MM.1S (cell line): ENCODE data around the gene OTULIN.

Experiments used
- DNase-seq: peaks from one replicate; pipeline ENCODE4 v3.0.0-alpha.2; 2015
- H2AFZ ChIP-seq: fragments of 300-600 bp; sonication (generic); 2 replicates; pipeline ENCODE4 v1.6.0; 2016; ENCODE audit warnings: antibody characterized with exemption, low read length
- H3F3A ChIP-seq: fragments of 300-600 bp; sonication (generic); 2 replicates; pipeline ENCODE4 v1.6.1; 2016; ENCODE audit warnings: mild to moderate bottlenecking, antibody characterized with exemption, low read length, moderate library complexity, mixed read lengths; ENCODE audit not compliant: insufficient read depth
- H3K27ac ChIP-seq: fragments of 300-600 bp; sonication (generic); 2 replicates; pipeline ENCODE4 v1.5.1; 2016; ENCODE audit warnings: mild to moderate bottlenecking, low read length
- H3K27me3 ChIP-seq: fragments of 300-600 bp; sonication (generic); replicated peaks from 2 replicates; pipeline ENCODE4 v1.6.0; 2016; ENCODE audit warnings: low read length; ENCODE audit not compliant: insufficient read depth
- H3K36me3 ChIP-seq: fragments of 300-600 bp; sonication (generic); replicated peaks from 2 replicates; pipeline ENCODE4 v1.6.1; 2016; ENCODE audit warnings: mild to moderate bottlenecking, low read length, mixed read lengths; ENCODE audit not compliant: insufficient read depth
- H3K4me1 ChIP-seq: fragments of 300-600 bp; sonication (generic); 2 replicates; pipeline ENCODE4 v1.6.1; 2016; ENCODE audit warnings: low read length, mixed read lengths
- H3K4me2 ChIP-seq: fragments of 300-600 bp; sonication (generic); 2 replicates; pipeline ENCODE4 v1.6.0; 2016; ENCODE audit warnings: low read depth, low read length
- H3K4me3 ChIP-seq: fragments of 300-600 bp; sonication (generic); 2 replicates; pipeline ENCODE4 v1.5.1; 2016; ENCODE audit warnings: low read length, mixed read lengths
- H3K79me2 ChIP-seq: fragments of 300-600 bp; sonication (generic); 2 replicates; pipeline ENCODE4 v1.6.1; 2016; ENCODE audit warnings: mixed run types, low read length, mixed read lengths
- H3K9ac ChIP-seq: fragments of 300-600 bp; sonication (generic); 2 replicates; pipeline ENCODE4 v1.6.1; 2016; ENCODE audit warnings: low read length, mixed read lengths
- H3K9me2 ChIP-seq: fragments of 300-600 bp; sonication (generic); replicated peaks from 2 replicates; pipeline ENCODE4 v1.6.1; 2016; ENCODE audit warnings: mild to moderate bottlenecking, low read length, mixed read lengths; ENCODE audit not compliant: insufficient read depth
- H3K9me3 ChIP-seq: fragments of 300-600 bp; sonication (generic); replicated peaks from 2 replicates; pipeline ENCODE4 v1.6.1; 2016; ENCODE audit warnings: mild to moderate bottlenecking, low read length, mixed read lengths; ENCODE audit not compliant: insufficient read depth
- H4K20me1 ChIP-seq: fragments of 300-600 bp; sonication (generic); 2 replicates; pipeline ENCODE4 v1.6.1; 2016; ENCODE audit warnings: mild to moderate bottlenecking, low read length, moderate library complexity, mixed read lengths; ENCODE audit not compliant: insufficient read depth
- CTCF ChIP-seq: fragments of 300-600 bp; sonication (generic); IDR thresholded peaks from 2 replicates; pipeline ENCODE4 v1.5.1; 2016; ENCODE audit warnings: antibody characterized with exemption, low read length, mixed read lengths
- EZH2 ChIP-seq: fragments of 300-600 bp; sonication (generic); optimal IDR thresholded peaks from 2 replicates; pipeline ENCODE3; 2017; ENCODE audit warnings: low read depth, mild to moderate bottlenecking, antibody characterized with exemption, low read length, mixed read lengths
- EZH2phosphoT487 ChIP-seq: fragments of 300-600 bp; sonication (generic); IDR thresholded peaks from 2 replicates; pipeline ENCODE4 v1.6.1; 2018; ENCODE audit warnings: antibody characterized with exemption, low read length

Gene OTULIN

DNA sequence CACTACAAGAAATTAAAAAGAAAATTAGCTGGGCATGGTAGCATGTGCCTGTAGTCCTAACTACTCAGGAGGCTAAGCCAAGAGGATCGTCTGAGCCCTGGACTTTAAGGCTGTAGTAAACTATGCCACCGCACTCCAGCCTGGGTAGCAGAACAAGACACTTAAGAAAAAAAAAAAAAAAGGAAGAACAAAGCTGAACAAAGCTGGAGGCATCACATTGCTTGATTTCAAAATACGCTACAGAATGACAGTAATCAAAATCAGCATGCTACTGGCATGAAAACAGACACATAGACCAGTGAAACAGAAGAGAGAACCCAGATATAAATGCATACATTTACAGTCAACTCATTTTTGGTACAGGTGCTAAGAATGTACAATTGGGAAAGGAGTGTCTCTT lies 14.5 kb upstream of the OTULIN start:
- H3K9ac ChIP-seq, result no peak overlapping the region
- no peak overlapping the region for H3K4me3 ChIP-seq
- no peak for DNase-seq
- H3K4me1 ChIP-seq, result no peaks in the 10 kb centered on the region
- no peaks in the 10 kb centered on the region for H3F3A ChIP-seq
- no peaks in the 10 kb centered on the region for H3K9me2 ChIP-seq
- no peak overlapping the region for H3K27ac ChIP-seq
- H3K27me3 ChIP-seq, result no peaks in the 10 kb centered on the region
- no peaks in the 10 kb centered on the region for H4K20me1 ChIP-seq
- H3K79me2 ChIP-seq, result no peaks in the 10 kb centered on the region
- no peak overlapping the region for H3K4me2 ChIP-seq
- H3K9me3 ChIP-seq, result no peaks in the 10 kb centered on the region
- H2AFZ ChIP-seq, result no peak overlapping the region
- H3K36me3 ChIP-seq, result no peaks in the 10 kb centered on the region
- TF ChIP-seq EZH2 (no peak), CTCF (no peak), EZH2phosphoT487 (no peak)

GRCh38 chr5:14655146-14655741 lies 9.3 kb upstream of the OTULIN start:
- no peaks in the 10 kb centered on the region for H3K9me2 ChIP-seq
- no peak overlapping the region for H3K27ac ChIP-seq
- no peaks in the 10 kb centered on the region for H3K79me2 ChIP-seq
- no peak overlapping the region for H3K4me2 ChIP-seq
- H4K20me1 ChIP-seq, result no peaks in the 10 kb centered on the region
- H3F3A ChIP-seq, result no peaks in the 10 kb centered on the region
- TF ChIP-seq CTCF, result no peak
- TF ChIP-seq EZH2phosphoT487, result no peak
- no peak for TF ChIP-seq EZH2
- H3K4me3 ChIP-seq, result no peak overlapping the region
- H3K36me3 ChIP-seq, result no peaks in the 10 kb centered on the region
- H3K27me3 ChIP-seq, result no peaks in the 10 kb centered on the region
- H3K4me1 ChIP-seq, result no peaks in the 10 kb centered on the region
- no peaks in the 10 kb centered on the region for H3K9me3 ChIP-seq
- no peak overlapping the region for H3K9ac ChIP-seq
- no peak overlapping the region for H2AFZ ChIP-seq
- DNase-seq, result no peak

GRCh38 chr5:14656898-14657297 lies 7.6 kb upstream of the OTULIN start:
- no peaks in the 10 kb centered on the region for H3K4me1 ChIP-seq
- no peak overlapping the region for H3K27ac ChIP-seq
- H3K9ac ChIP-seq, result no peak overlapping the region
- no peaks in the 10 kb centered on the region for H3K27me3 ChIP-seq
- no peak overlapping the region for H3K4me3 ChIP-seq
- TF ChIP-seq EZH2 (no peak), EZH2phosphoT487 (no peak), CTCF (no peak)
- no peaks in the 10 kb centered on the region for H4K20me1 ChIP-seq
- no peak for DNase-seq
- H2AFZ ChIP-seq, result no peak overlapping the region
- H3K36me3 ChIP-seq, result no peaks in the 10 kb centered on the region
- no peak overlapping the region for H3K4me2 ChIP-seq
- H3K9me3 ChIP-seq, result no peaks in the 10 kb centered on the region
- no peaks in the 10 kb centered on the region for H3K9me2 ChIP-seq
- H3F3A ChIP-seq, result no peaks in the 10 kb centered on the region
- H3K79me2 ChIP-seq, result no peaks in the 10 kb centered on the region
